Vagina (tissue), 2 donors: ENCODE results near the gene TMED4.

Experiments
- POLR2A ChIP-seq, 2 donors: fragments of 450-650 bp; IDR thresholded peaks; one replicate each; pipeline ENCODE4 v1.6.1; 2017; ENCODE audit warnings: antibody characterized with exemption in 2 of 2, mild to moderate bottlenecking in 2 of 2, moderate library complexity in 2 of 2
- POLR2AphosphoS5 ChIP-seq, 2 donors: sonication (generic); formaldehyde crosslinking; IDR thresholded peaks; one replicate each; pipeline ENCODE4 v1.9.0; 2017; ENCODE audit warnings: antibody characterized with exemption in 2 of 2, mild to moderate bottlenecking in 2 of 2, low read depth in 1 of 2; ENCODE audit not compliant: insufficient read depth in 1 of 2
- TF ChIP-seq, protein P1 (sequence below), 3 experiments: fragments of 450-650 bp in 2 of 3; fragments of 200-600 bp in 1 of 3; sonication (generic) in 1 of 3; IDR thresholded peaks; one replicate each; pipeline ENCODE4 v1.5.1; 2017 to 2019; ENCODE audit warnings: antibody characterized with exemption in 3 of 3, mild to moderate bottlenecking in 2 of 3, moderate library complexity in 2 of 3

- TF ChIP-seq, protein P1, sequence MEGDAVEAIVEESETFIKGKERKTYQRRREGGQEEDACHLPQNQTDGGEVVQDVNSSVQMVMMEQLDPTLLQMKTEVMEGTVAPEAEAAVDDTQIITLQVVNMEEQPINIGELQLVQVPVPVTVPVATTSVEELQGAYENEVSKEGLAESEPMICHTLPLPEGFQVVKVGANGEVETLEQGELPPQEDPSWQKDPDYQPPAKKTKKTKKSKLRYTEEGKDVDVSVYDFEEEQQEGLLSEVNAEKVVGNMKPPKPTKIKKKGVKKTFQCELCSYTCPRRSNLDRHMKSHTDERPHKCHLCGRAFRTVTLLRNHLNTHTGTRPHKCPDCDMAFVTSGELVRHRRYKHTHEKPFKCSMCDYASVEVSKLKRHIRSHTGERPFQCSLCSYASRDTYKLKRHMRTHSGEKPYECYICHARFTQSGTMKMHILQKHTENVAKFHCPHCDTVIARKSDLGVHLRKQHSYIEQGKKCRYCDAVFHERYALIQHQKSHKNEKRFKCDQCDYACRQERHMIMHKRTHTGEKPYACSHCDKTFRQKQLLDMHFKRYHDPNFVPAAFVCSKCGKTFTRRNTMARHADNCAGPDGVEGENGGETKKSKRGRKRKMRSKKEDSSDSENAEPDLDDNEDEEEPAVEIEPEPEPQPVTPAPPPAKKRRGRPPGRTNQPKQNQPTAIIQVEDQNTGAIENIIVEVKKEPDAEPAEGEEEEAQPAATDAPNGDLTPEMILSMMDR (IDR thresholded peaks at IDR 0.05) = peak in 1 of 3 experiments; percentile 6
- TF ChIP-seq POLR2A (IDR thresholded peaks at IDR 0.05) (peak in 1 of 2 donors; percentile 79), POLR2AphosphoS5 (IDR thresholded peaks at IDR 0.05; ENCODE audit: insufficient read depth in 1 of 2, low read depth in 1 of 2) (peak; percentile 96 to 98)
Measured at GRCh38 chr7:44581879-44582603, at the start of gene TMED4.
